Measurements from ENCODE around the gene ATP2B3.

DNA sequence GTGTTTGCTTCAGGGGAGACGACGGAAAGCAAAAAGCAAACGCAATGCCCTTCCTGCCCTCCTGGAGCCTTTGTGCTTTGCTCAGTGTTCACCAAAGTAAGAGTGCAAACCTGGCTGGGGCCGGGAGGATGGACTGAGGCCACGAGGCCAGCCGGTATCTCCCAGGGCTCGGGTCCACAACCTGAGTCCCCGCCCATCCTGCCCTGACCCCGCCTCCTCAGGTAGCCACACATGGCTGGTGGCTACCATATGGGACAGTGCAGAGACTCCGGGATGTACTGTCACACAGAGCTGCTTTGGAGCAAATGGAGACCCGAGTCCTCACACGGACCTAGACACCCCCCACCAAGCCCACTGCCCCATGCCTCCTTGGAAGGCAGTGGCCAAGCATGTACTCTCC is 4.8 kb downstream of the ATP2B3 start:
- TF ChIP-seq, protein P1, sequence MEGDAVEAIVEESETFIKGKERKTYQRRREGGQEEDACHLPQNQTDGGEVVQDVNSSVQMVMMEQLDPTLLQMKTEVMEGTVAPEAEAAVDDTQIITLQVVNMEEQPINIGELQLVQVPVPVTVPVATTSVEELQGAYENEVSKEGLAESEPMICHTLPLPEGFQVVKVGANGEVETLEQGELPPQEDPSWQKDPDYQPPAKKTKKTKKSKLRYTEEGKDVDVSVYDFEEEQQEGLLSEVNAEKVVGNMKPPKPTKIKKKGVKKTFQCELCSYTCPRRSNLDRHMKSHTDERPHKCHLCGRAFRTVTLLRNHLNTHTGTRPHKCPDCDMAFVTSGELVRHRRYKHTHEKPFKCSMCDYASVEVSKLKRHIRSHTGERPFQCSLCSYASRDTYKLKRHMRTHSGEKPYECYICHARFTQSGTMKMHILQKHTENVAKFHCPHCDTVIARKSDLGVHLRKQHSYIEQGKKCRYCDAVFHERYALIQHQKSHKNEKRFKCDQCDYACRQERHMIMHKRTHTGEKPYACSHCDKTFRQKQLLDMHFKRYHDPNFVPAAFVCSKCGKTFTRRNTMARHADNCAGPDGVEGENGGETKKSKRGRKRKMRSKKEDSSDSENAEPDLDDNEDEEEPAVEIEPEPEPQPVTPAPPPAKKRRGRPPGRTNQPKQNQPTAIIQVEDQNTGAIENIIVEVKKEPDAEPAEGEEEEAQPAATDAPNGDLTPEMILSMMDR (conservative IDR thresholded peaks at IDR 0.05; ENCODE audit: low read depth, low read length) = no peak
- TF ChIP-seq POLR2A (IDR thresholded peaks at IDR 0.05; ENCODE audit: low read depth, low read length) (no peak), FOS (IDR thresholded peaks at IDR 0.05; ENCODE audit: low read depth, low read length) (no peak)
